Measurements from ENCODE around the gene SNCA. TPM values are rescaled to one million over a fixed set of nuclear protein-coding genes. Genes with fewer than 3 reads are reported as not detected.

The SNCA gene
- total RNA-seq, 1 experiment from 2014 or later = 29.1 TPM

DNA sequence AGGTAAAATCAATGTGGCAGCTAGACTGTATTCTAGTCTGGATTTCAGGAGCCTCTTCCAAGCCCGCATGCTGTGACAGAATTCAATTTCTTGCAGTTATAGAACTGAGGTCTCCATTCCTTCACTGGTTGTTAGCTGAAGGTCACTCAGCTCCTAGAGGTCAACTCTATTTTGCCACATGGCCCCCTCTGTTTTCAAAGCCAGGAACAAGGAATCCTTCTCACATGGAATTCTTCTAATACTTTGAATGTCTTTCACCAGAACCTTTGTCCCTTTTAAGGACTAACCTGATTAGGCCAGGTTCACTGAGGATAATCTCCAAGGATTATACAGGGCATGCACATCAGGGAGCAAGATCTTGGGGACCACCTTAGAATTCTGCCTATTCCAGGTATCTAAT is 34.2 kb upstream of the SNCA start:
- intact Hi-C loops (cut with micrococcal nuclease) = no loop called here
- CTCF ChIA-PET = interaction anchor here (0.6 to 2.0 kb wide), 5 partner anchors 43 to 385 kb away, joined by 3 to 12 read pairs (median 3); no protein-coding TSS in a partner anchor
- Mint-ChIP-seq H3K27ac (ENCODE audit: low read depth, unreplicated experiment) (no peak overlapping the region), H3K4me3 (ENCODE audit: unreplicated experiment) (no peak overlapping the region), H3K36me3 (ENCODE audit: insufficient read depth, unreplicated experiment) (no peaks in the 10 kb centered on the region), H3K9me3 (ENCODE audit: unreplicated experiment) (peaks cover 5% of the 10 kb centered on the region), H3K27me3 (ENCODE audit: insufficient read depth, unreplicated experiment) (no peaks in the 10 kb centered on the region), H3K4me1 (ENCODE audit: insufficient read depth, unreplicated experiment) (no peaks in the 10 kb centered on the region)
- no TSS peak for BruUV-seq (replicated peaks)
- DNase-seq (ENCODE audit: unreplicated experiment) = no peak
- TF ChIP-seq, protein P1, sequence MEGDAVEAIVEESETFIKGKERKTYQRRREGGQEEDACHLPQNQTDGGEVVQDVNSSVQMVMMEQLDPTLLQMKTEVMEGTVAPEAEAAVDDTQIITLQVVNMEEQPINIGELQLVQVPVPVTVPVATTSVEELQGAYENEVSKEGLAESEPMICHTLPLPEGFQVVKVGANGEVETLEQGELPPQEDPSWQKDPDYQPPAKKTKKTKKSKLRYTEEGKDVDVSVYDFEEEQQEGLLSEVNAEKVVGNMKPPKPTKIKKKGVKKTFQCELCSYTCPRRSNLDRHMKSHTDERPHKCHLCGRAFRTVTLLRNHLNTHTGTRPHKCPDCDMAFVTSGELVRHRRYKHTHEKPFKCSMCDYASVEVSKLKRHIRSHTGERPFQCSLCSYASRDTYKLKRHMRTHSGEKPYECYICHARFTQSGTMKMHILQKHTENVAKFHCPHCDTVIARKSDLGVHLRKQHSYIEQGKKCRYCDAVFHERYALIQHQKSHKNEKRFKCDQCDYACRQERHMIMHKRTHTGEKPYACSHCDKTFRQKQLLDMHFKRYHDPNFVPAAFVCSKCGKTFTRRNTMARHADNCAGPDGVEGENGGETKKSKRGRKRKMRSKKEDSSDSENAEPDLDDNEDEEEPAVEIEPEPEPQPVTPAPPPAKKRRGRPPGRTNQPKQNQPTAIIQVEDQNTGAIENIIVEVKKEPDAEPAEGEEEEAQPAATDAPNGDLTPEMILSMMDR (IDR thresholded peaks at IDR 0.05; ENCODE audit: unreplicated experiment) = no peak
- POLR2A ChIA-PET = interaction anchor here (0.8 kb wide), 2 partner anchors 17 to 644 kb away, joined by 3 read pairs; no protein-coding TSS in a partner anchor

DNA sequence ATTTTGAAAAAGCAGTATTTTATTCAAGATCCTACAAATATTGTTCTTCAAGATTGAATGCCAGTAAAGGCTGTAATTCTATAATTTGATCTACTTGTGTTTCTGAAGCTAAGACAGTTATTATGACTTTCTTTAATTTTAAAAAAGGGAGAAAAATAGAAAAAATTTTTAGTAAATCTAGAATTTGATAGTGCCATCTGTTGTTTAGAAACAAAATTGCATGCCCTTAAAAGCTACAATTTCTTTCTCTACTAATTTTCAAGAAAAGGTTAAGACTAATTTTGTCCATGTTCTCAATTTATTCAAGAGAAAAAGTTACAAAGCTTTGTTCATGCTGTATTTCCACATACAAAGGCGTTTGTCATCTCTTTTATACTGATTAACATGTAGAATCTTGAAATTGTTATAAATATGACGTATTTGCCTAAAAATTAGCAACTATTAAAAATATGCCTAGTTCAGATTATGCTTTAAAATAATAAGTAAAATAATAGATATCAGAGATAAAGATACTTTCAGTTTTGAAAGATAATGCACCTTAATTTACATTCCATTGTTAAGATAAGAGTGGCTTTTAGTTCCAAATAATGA is 32.1 kb upstream of the SNCA start:
- ChIA-PET POLR2A (interaction anchor here (0.7 to 1.6 kb wide), 4 partner anchors 31 to 282 kb away, joined by 3 to 4 read pairs (median 3); no protein-coding TSS in a partner anchor), CTCF (interaction anchor here (0.6 to 1.9 kb wide), 19 partner anchors 8 to 642 kb away, joined by 3 to 19 read pairs (median 4); partner anchors contain the start of gene MMRN1)
- TF ChIP-seq, protein P1 (IDR thresholded peaks at IDR 0.05; ENCODE audit: unreplicated experiment) = peak; percentile 47
- Mint-ChIP-seq H3K27me3 (ENCODE audit: insufficient read depth, unreplicated experiment) (no peaks in the 10 kb centered on the region), H3K9me3 (ENCODE audit: unreplicated experiment) (peaks cover 5% of the 10 kb centered on the region), H3K4me1 (ENCODE audit: insufficient read depth, unreplicated experiment) (no peaks in the 10 kb centered on the region), H3K4me3 (ENCODE audit: unreplicated experiment) (no peak overlapping the region), H3K27ac (ENCODE audit: low read depth, unreplicated experiment) (no peak overlapping the region), H3K36me3 (ENCODE audit: insufficient read depth, unreplicated experiment) (no peaks in the 10 kb centered on the region)
- BruUV-seq (replicated peaks) = no TSS peak
- intact Hi-C loops (cut with micrococcal nuclease) = loop anchor here (1.0 to 2.0 kb wide), 3 partner anchors 32 to 383 kb away; partner anchors contain the start of gene SNCA
- peak; percentile 14 for DNase-seq (ENCODE audit: unreplicated experiment)

GRCh38 chr4:89868276-89868675 is 31.3 kb upstream of the SNCA start:
- Mint-ChIP-seq H3K27me3 (ENCODE audit: insufficient read depth, unreplicated experiment) (no peaks in the 10 kb centered on the region), H3K9me3 (ENCODE audit: unreplicated experiment) (peaks cover 5% of the 10 kb centered on the region), H3K4me3 (ENCODE audit: unreplicated experiment) (no peak overlapping the region), H3K27ac (ENCODE audit: low read depth, unreplicated experiment) (no peak overlapping the region), H3K36me3 (ENCODE audit: insufficient read depth, unreplicated experiment) (no peaks in the 10 kb centered on the region), H3K4me1 (ENCODE audit: insufficient read depth, unreplicated experiment) (no peaks in the 10 kb centered on the region)
- no TSS peak for BruUV-seq (replicated peaks)
- TF ChIP-seq, protein P1 (IDR thresholded peaks at IDR 0.05; ENCODE audit: unreplicated experiment) = no peak
- CTCF ChIA-PET = interaction anchor here (0.6 to 1.9 kb wide), 16 partner anchors 8 to 382 kb away, joined by 3 to 19 read pairs (median 4); no protein-coding TSS in a partner anchor
- no peak for DNase-seq (ENCODE audit: unreplicated experiment)
- POLR2A ChIA-PET = interaction anchor here (1.0 to 1.6 kb wide), 2 partner anchors 187 to 211 kb away, joined by 3 to 4 read pairs; no protein-coding TSS in a partner anchor
- intact Hi-C loops (cut with micrococcal nuclease) = loop anchor here (2.0 kb wide), 1 partner anchor 31 kb away; the partner anchor contains the start of gene SNCA

- ChIA-PET CTCF (interaction anchor here (0.6 kb wide), 1 partner anchor 199 kb away, joined by 3 read pairs; no protein-coding TSS in a partner anchor), POLR2A (no interaction called here)
- TF ChIP-seq, protein P1 (IDR thresholded peaks at IDR 0.05; ENCODE audit: unreplicated experiment) = no peak
- H3K27me3 Mint-ChIP-seq (ENCODE audit: insufficient read depth, unreplicated experiment) = no peaks in the 10 kb centered on the region
- DNase-seq (ENCODE audit: unreplicated experiment) = no peak
- BruUV-seq (replicated peaks) = no TSS peak
- intact Hi-C loops (cut with micrococcal nuclease) = no loop called here
- no peak overlapping the region for H3K27ac Mint-ChIP-seq (ENCODE audit: low read depth, unreplicated experiment)
- no peak overlapping the region for H3K4me3 Mint-ChIP-seq (ENCODE audit: unreplicated experiment)
- H3K9me3 Mint-ChIP-seq (ENCODE audit: unreplicated experiment) = peaks cover 5% of the 10 kb centered on the region
- no peaks in the 10 kb centered on the region for H3K4me1 Mint-ChIP-seq (ENCODE audit: insufficient read depth, unreplicated experiment)
- H3K36me3 Mint-ChIP-seq (ENCODE audit: insufficient read depth, unreplicated experiment) = no peaks in the 10 kb centered on the region
Observed at GRCh38 chr4:89863533-89863932, 26.6 kb upstream of the SNCA start.
